Sigmoid colon (tissue), 7 donors: ENCODE data around the gene MRPL38. TPM values are rescaled to one million over a fixed set of nuclear protein-coding genes. Genes with fewer than 3 reads are reported as not detected.

Experiments used
- DNase-seq: peaks from one replicate; pipeline ENCODE4 v3.0.0-alpha.2; 2019
- H3K27ac ChIP-seq, 4 donors: fragments of 200-600 bp; sonication (generic); one replicate each; pipeline ENCODE4 v1.5.1; 2016 to 2019; ENCODE audit warnings: mild to moderate bottlenecking in 1 of 4
- H3K27me3 ChIP-seq, 3 donors: fragments of 200-600 bp; sonication (generic); one replicate each; pipeline ENCODE4 v1.5.1; 2019; ENCODE audit warnings: mild to moderate bottlenecking in 1 of 3
- H3K36me3 ChIP-seq, 4 donors: fragments of 200-600 bp; sonication (generic); one replicate each; pipeline ENCODE4 v1.5.1; 2016 to 2019
- H3K4me1 ChIP-seq, 4 donors: fragments of 200-600 bp; sonication (generic); one replicate each; pipeline ENCODE4 v1.5.1; 2017 to 2019
- H3K4me3 ChIP-seq, 4 donors: fragments of 200-600 bp; sonication (generic); one replicate each; pipeline ENCODE4 v1.5.1; 2017 to 2019; ENCODE audit warnings: mild to moderate bottlenecking in 2 of 4, moderate library complexity in 1 of 4
- H3K9me3 ChIP-seq, 4 donors: fragments of 200-600 bp in 3 of 4; sonication (generic) in 3 of 4; one replicate each; pipeline versions ENCODE4 v1.5.1 to v1.6.1; 2013 to 2019
- CTCF ChIP-seq, 4 experiments: fragments of 450-650 bp in 3 of 4; fragments of 200-600 bp in 1 of 4; IDR thresholded peaks; one replicate each; pipeline ENCODE4 v1.5.1; 2016 to 2019; ENCODE audit warnings: antibody characterized with exemption in 4 of 4, mild to moderate bottlenecking in 3 of 4, moderate library complexity in 2 of 4
- EP300 ChIP-seq, 4 donors: sonication (generic); formaldehyde crosslinking; IDR thresholded peaks; one replicate each; pipeline ENCODE4 v1.6.1; 2017; ENCODE audit warnings: antibody characterized with exemption in 4 of 4
- POLR2A ChIP-seq, 2 donors: fragments of 450-650 bp; IDR thresholded peaks; one replicate each; pipeline ENCODE4 v1.6.1; 2016; ENCODE audit warnings: antibody characterized with exemption in 2 of 2, mild to moderate bottlenecking in 2 of 2, moderate library complexity in 2 of 2
- POLR2AphosphoS5 ChIP-seq, 4 donors: sonication (generic); formaldehyde crosslinking; IDR thresholded peaks; one replicate each; pipeline ENCODE4 v1.6.1; 2017; ENCODE audit warnings: antibody characterized with exemption in 4 of 4
- WGBS, 2 donors: extraction: QIAGEN DNeasy Blood & Tissue Kit; methylation state at CpG; one replicate each; pipeline ENCODE4 v1.1.7; 2013; 5-methylcytosine and 5-hydroxymethylcytosine counted together
- intact Hi-C: fragments of 100-400 bp; cut with DNase I; formaldehyde crosslinking; loops from one replicate; pipeline ENCODE4 v1.15.1; 2023
- polyA plus RNA-seq, 3 donors: library from polyadenylated mRNA; stranded (reverse); fragments of 200-250 nt; gene quantifications; one replicate each; pipeline ENCODE4 v1.2.3, GENCODE V29; 2013
- total RNA-seq, 4 donors: library from RNA; depleted of rRNA; stranded (reverse); fragments of >200 nt; gene quantifications; one replicate each; pipeline ENCODE4 v1.1.0, GENCODE V29; 2016
- donor health status: healthy with polysubstance abuse.
- donor health status: Bipolar disorder and iron deficiency.
- donor health status: healthy.

The MRPL38 gene
- total and polyA plus RNA-seq, 7 donors: 32.8 to 71.5 (median 50.6) TPM

DNA sequence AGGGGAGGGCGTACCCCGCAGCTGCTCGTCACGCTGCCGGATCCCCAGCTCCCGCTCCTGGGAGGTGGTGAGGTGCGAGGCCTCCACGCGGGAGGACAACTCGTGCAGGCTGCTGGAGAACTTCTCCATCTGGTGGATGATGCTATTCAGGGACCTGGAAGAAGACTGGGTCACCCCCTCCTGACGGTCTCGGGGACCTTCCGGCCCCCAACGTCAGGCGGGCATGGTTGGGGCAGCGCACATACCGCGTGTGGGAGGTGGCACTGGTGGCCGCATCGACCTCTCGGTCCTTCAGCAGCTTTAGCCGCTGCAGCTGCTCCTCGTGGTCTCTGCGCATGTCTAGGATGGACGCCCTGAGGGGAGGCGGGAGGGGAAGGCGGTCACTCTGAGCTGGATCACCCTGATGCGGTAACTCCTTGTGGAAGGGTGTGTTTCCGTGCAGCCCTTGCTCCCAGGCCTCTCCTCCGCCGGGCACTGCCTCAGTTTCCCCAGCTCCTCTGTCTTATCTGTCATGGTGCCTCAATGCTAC lies 13.3 kb upstream of the MRPL38 start:
- Histone ChIP-seq H3K9me3 (no peaks in the 10 kb centered on the region), H3K36me3 (peaks cover 0 to 39% (median 9%) of the 10 kb centered on the region in 4 donors), H3K27me3 (no peaks in the 10 kb centered on the region), H3K4me3 (no peak overlapping the region), H3K4me1 (no peaks in the 10 kb centered on the region), H3K27ac (no peak overlapping the region)
- DNase-seq: no peak
- TF ChIP-seq POLR2A (IDR thresholded peaks at IDR 0.05) (no peak), CTCF (IDR thresholded peaks at IDR 0.05) (no peak), POLR2AphosphoS5 (IDR thresholded peaks at IDR 0.05) (no peak), EP300 (IDR thresholded peaks at IDR 0.05) (no peak)
- WGBS, 2 donors: 96% methylated on average over 31 of the region's 31 CpGs
- intact Hi-C loops: no loop called here

- no peak for DNase-seq
- H3K4me1 ChIP-seq: no peaks in the 10 kb centered on the region
- no peak overlapping the region for H3K27ac ChIP-seq
- no peak for TF ChIP-seq EP300 (IDR thresholded peaks at IDR 0.05)
- TF ChIP-seq POLR2AphosphoS5 (IDR thresholded peaks at IDR 0.05): no peak
- no peak for TF ChIP-seq CTCF (IDR thresholded peaks at IDR 0.05)
- TF ChIP-seq POLR2A (IDR thresholded peaks at IDR 0.05): no peak
- intact Hi-C loops: no loop called here
- H3K4me3 ChIP-seq: no peak overlapping the region
- 84 to 89% methylated on average over 23 of the region's 23 CpGs for WGBS, 2 donors
- peaks cover 0 to 35% (median 9%) of the 10 kb centered on the region in 4 donors for H3K36me3 ChIP-seq
- no peaks in the 10 kb centered on the region for H3K27me3 ChIP-seq
- no peaks in the 10 kb centered on the region for H3K9me3 ChIP-seq
Observed at GRCh38 chr17:75917141-75917916, 12.6 kb upstream of the MRPL38 start.

DNA sequence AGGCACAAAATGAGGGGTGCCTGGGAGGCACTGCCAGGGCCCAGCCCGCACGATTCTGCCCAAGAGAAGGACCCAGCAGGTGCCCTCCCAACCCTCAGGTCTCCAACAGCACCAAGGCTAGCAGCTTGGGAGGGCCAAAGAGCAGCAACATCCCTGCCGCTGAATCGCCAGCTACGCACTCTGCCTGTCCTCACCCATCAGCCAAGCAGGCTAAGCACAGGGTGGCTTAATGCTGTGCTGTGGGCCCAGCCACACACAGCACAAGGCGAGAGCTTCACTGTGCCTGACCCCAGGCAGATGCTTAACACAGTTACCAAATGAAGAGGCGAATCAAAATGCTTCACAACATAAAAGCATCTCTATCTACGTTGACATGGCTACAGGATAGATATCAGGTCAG lies 10.6 kb upstream of the MRPL38 start:
- 85 to 91% methylated on average over 8 of the region's 8 CpGs for WGBS, 2 donors
- no peaks in the 10 kb centered on the region for H3K27me3 ChIP-seq
- peaks cover 0 to 40% (median 9%) of the 10 kb centered on the region in 4 donors for H3K36me3 ChIP-seq
- no peaks in the 10 kb centered on the region for H3K9me3 ChIP-seq
- no peak overlapping the region for H3K27ac ChIP-seq
- no peak for TF ChIP-seq POLR2A (IDR thresholded peaks at IDR 0.05)
- TF ChIP-seq EP300 (IDR thresholded peaks at IDR 0.05): no peak
- no peak for TF ChIP-seq CTCF (IDR thresholded peaks at IDR 0.05)
- no peak for TF ChIP-seq POLR2AphosphoS5 (IDR thresholded peaks at IDR 0.05)
- no peaks in the 10 kb centered on the region for H3K4me1 ChIP-seq
- H3K4me3 ChIP-seq: no peak overlapping the region
- DNase-seq: no peak
- intact Hi-C loops: no loop called here

- no peak for DNase-seq
- no peaks in the 10 kb centered on the region for H3K27me3 ChIP-seq
- H3K4me3 ChIP-seq: no peak overlapping the region
- intact Hi-C loops: no loop called here
- peaks cover 0 to 40% (median 9%) of the 10 kb centered on the region in 4 donors for H3K36me3 ChIP-seq
- WGBS, 2 donors: 91 to 95% methylated on average over 34 of the region's 34 CpGs
- no peak for TF ChIP-seq POLR2AphosphoS5 (IDR thresholded peaks at IDR 0.05)
- TF ChIP-seq EP300 (IDR thresholded peaks at IDR 0.05): no peak
- no peak for TF ChIP-seq POLR2A (IDR thresholded peaks at IDR 0.05)
- no peak for TF ChIP-seq CTCF (IDR thresholded peaks at IDR 0.05)
- no peaks in the 10 kb centered on the region for H3K9me3 ChIP-seq
- H3K4me1 ChIP-seq: no peaks in the 10 kb centered on the region
- no peak overlapping the region for H3K27ac ChIP-seq
Observed at GRCh38 chr17:75914643-75915267, 10.1 kb upstream of the MRPL38 start.
